Stimulated activated CD4-positive, alpha-beta T cell treated with anti-CD3 and anti-CD28 coated beads, Interleukin-2, amount 100 ng/mL, for 48 hours (primary cell): Measurements from ENCODE around the gene SPNS1.
"Not testable (repeated sequence)": the region's sequence is repeated elsewhere in the genome, so short reads cannot be mapped to it uniquely, and the experiment has no call there.

Source experiments
- DNase-seq, 2 donors: peaks; one replicate each; pipeline ENCODE4 v3.0.0-alpha.2; 2020

The SPNS1 gene

GRCh38 chr16:28974437-28975157, at the start of gene SPNS1:
SPNS1 (plus strand) TSS chr16:28974778; CDS start chr16:28975152, 374 bp downstream.
- peak; percentile 91 to 93 for DNase-seq

GRCh38 chr16:28925386-28926228, 49.0 kb upstream of the SPNS1 start:
- DNase-seq, result peak; percentile 69 to 71

- not testable (repeated sequence) for DNase-seq
Measured at GRCh38 chr16:28926284-28926683, 48.3 kb upstream of the SPNS1 start.

GRCh38 chr16:28927815-28928214, 46.8 kb upstream of the SPNS1 start:
- DNase-seq, result no peak

GRCh38 chr16:28930203-28930602, 44.4 kb upstream of the SPNS1 start:
- no peak for DNase-seq

GRCh38 chr16:28930652-28931051, 43.9 kb upstream of the SPNS1 start:
- DNase-seq, result no peak

GRCh38 chr16:28931801-28932225, 42.8 kb upstream of the SPNS1 start, which contains the start of gene CD19:
CD19 (plus strand) TSS chr16:28931971; CDS start chr16:28932001, 30 bp downstream.
- no peak for DNase-seq

GRCh38 chr16:28932339-28933141, 42.0 kb upstream of the SPNS1 start:
- DNase-seq, result no peak

GRCh38 chr16:28933171-28933570, 41.4 kb upstream of the SPNS1 start:
- no peak for DNase-seq

- no peak for DNase-seq
Measured at GRCh38 chr16:28935346-28935745, 39.2 kb upstream of the SPNS1 start.

GRCh38 chr16:28935924-28936783, 38.4 kb upstream of the SPNS1 start:
- DNase-seq, result peak; percentile 78 to 90

GRCh38 chr16:28936784-28937155, 37.8 kb upstream of the SPNS1 start:
- no peak for DNase-seq

- no peak for DNase-seq
Measured at GRCh38 chr16:28937222-28937876, 37.2 kb upstream of the SPNS1 start.

GRCh38 chr16:28938721-28939120, 35.9 kb upstream of the SPNS1 start:
- no peak for DNase-seq

- not testable (repeated sequence) for DNase-seq
Measured at GRCh38 chr16:28939825-28940224, 34.8 kb upstream of the SPNS1 start.

GRCh38 chr16:28943281-28943680, 31.3 kb upstream of the SPNS1 start:
- no peak for DNase-seq

GRCh38 chr16:28946681-28947080, 27.9 kb upstream of the SPNS1 start:
- DNase-seq, result no peak

GRCh38 chr16:28950648-28951409, 23.7 kb upstream of the SPNS1 start, which contains the start of gene NFATC2IP:
NFATC2IP (plus strand) TSS chr16:28950937; CDS start chr16:28951012, 75 bp downstream.
- DNase-seq, result peak; percentile 100

- DNase-seq, result no peak
Measured at GRCh38 chr16:28951410-28951943, 23.1 kb upstream of the SPNS1 start.

- no peak for DNase-seq
Measured at GRCh38 chr16:28958216-28958615, 16.4 kb upstream of the SPNS1 start.
